Muscle of leg (tissue), 11 donors: Measurements from ENCODE around the gene ARL11. TPM values are rescaled to one million over a fixed set of nuclear protein-coding genes. Genes with fewer than 3 reads are reported as not detected.

Experiments
- DNase-seq: peaks from one replicate; pipeline ENCODE4 v3.0.0; 2013
- H3K27ac ChIP-seq: one replicate; pipeline ENCODE4 v1.5.1; 2013; ENCODE audit warnings: mild to moderate bottlenecking, low read length, control low read depth
- H3K27me3 ChIP-seq: one replicate; pipeline ENCODE4 v1.6.1; 2013; ENCODE audit warnings: low read length; ENCODE audit not compliant: control insufficient read depth, insufficient read depth
- H3K36me3 ChIP-seq: one replicate; pipeline ENCODE4 v1.6.1; 2013; ENCODE audit warnings: low read length; ENCODE audit not compliant: control insufficient read depth, insufficient read depth
- H3K4me1 ChIP-seq: one replicate; pipeline ENCODE4 v1.6.1; 2013; ENCODE audit warnings: low read length; ENCODE audit not compliant: control insufficient read depth, insufficient read depth
- H3K4me3 ChIP-seq: one replicate; pipeline ENCODE4 v1.5.1; 2013; ENCODE audit warnings: low read length, control low read depth
- H3K9me3 ChIP-seq: replicated peaks from 2 replicates; pipeline ENCODE4 v1.6.1; 2013; ENCODE audit warnings: low read depth, low read length; ENCODE audit not compliant: control insufficient read depth
- WGBS: methylation state at CpG from one replicate; pipeline ENCODE4 v1.1.5; 2013; ENCODE audit warnings: missing lambda C conversion rate; ENCODE audit not compliant: insufficient coverage; 5-methylcytosine and 5-hydroxymethylcytosine counted together
- polyA plus RNA-seq, 8 donors: library from polyadenylated mRNA; unstranded; fragments of 120-200 nt; gene quantifications; one replicate each; pipeline versions ENCODE4 v1.2.1 to v1.2.3, GENCODE V29; 2013; ENCODE audit warnings: inconsistent platforms in 1 of 8, low replicate concordance in 1 of 8; ENCODE audit not compliant: insufficient read length in 8 of 8, insufficient read depth in 1 of 8
- total RNA-seq: library from RNA; stranded (reverse); fragments of 120-200 nt; gene quantifications from one replicate; pipeline ENCODE4 v1.2.4, GENCODE V29; 2013

Gene ARL11
- total and polyA plus RNA-seq, 9 donors: 0.23 to 0.83 (median 0.40) TPM

DNA sequence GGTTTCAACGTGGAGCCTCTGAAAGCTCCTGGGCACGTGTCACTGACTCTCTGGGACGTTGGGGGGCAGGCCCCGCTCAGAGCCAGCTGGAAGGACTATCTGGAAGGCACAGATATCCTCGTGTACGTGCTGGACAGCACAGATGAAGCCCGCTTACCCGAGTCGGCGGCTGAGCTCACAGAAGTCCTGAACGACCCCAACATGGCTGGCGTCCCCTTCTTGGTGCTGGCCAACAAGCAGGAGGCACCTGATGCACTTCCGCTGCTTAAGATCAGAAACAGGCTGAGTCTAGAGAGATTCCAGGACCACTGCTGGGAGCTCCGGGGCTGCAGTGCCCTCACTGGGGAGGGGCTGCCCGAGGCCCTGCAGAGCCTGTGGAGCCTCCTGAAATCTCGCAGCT, 2.3 kb downstream of the ARL11 start:
- H3K9me3 ChIP-seq: no peaks in the 10 kb centered on the region
- H3K36me3 ChIP-seq: no peaks in the 10 kb centered on the region
- H3K4me1 ChIP-seq: peaks cover 3% of the 10 kb centered on the region
- DNase-seq: no peak
- H3K27me3 ChIP-seq: no peaks in the 10 kb centered on the region
- no peak overlapping the region for H3K27ac ChIP-seq
- WGBS: 88% methylated on average over 16 of the region's 16 CpGs
- no peak overlapping the region for H3K4me3 ChIP-seq

DNA sequence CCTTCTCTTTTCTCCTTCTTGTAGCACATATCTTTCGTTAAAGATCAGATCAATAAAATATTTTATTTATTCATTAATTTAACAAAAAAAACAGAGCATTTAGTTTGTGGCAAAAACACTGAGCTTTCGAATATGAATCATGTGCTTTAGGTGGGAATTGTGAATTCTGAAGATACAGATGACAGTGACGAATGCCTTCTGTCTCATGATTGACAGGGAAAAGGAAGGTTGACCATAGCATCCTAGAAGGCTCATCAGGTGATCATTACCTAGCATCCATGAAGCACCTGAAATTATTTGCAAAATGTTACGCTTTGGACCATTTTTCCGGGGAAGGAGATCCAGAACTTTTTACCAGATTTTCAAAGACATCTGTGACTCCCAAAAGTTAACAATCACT, 3.8 kb downstream of the ARL11 start:
- peaks cover 6% of the 10 kb centered on the region for H3K4me1 ChIP-seq
- no peak overlapping the region for H3K4me3 ChIP-seq
- no CpG with 5 or more reads among the region's 5 CpGs for WGBS
- H3K27ac ChIP-seq: no peak overlapping the region
- no peaks in the 10 kb centered on the region for H3K36me3 ChIP-seq
- no peaks in the 10 kb centered on the region for H3K27me3 ChIP-seq
- DNase-seq: no peak
- H3K9me3 ChIP-seq: no peaks in the 10 kb centered on the region

- H3K4me1 ChIP-seq: peaks cover 6% of the 10 kb centered on the region
- H3K27ac ChIP-seq: no peak overlapping the region
Observed at GRCh38 chr13:49633710-49634109, 5.4 kb downstream of the ARL11 start.

DNA sequence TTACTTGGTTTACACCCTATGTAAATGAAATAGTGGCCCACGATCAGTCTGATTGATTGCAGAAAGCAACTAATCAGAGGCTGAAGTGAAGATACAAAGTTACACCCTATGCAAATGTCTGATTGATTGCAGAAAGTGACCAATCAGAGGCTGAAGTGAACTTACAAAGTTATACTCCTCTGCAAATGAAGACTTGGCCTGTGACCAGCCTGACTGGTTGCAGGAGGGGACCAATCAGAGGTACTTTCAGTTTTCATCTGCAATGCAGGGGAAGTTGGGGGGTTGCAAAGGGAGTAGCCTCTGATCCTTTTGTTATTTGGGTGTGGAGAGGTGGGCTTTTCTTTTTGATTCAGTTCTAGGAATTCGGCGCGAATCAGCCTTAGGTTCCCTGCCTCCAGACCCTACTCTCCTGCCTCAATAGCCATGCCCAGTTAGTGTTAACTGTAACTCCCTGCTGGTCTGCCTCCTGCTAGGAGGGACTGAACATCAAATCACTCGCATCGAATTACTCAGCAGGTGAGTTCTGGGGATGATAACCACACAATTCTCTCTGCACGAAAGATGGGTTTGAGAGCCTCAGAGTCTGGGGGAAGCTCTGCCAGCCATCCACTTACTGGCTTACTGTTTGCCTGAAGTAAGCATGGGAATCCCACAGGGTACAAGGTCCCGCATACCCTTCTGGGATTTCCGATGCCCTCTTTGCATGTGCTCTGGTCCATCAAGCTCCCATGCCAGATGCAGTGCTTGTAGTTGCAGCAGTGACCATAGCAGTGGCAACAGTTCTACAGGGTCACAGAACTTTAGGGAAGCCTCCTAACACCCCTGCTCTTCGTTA, 7.5 kb downstream of the ARL11 start:
- peaks cover 6% of the 10 kb centered on the region for H3K4me1 ChIP-seq
- no peak overlapping the region for H3K27ac ChIP-seq
- WGBS: 53% methylated on average over 7 of the region's 10 CpGs

More at GRCh38 chr13:49633710-49634109, 5.4 kb downstream of the ARL11 start:
- H3K9me3 ChIP-seq: no peaks in the 10 kb centered on the region
- H3K4me3 ChIP-seq: no peak overlapping the region
- no peaks in the 10 kb centered on the region for H3K27me3 ChIP-seq
- WGBS: no CpG with 5 or more reads among the region's 4 CpGs
- no peaks in the 10 kb centered on the region for H3K36me3 ChIP-seq
- DNase-seq: no peak

GRCh38 chr13:49636705-49637104, 8.4 kb downstream of the ARL11 start:
- Histone ChIP-seq H3K9me3 (no peaks in the 10 kb centered on the region), H3K4me1 (peaks cover 6% of the 10 kb centered on the region), H3K27ac (no peak overlapping the region), H3K27me3 (no peaks in the 10 kb centered on the region), H3K36me3 (no peaks in the 10 kb centered on the region), H3K4me3 (no peak overlapping the region)
- 100% methylated on average over 2 of the region's 5 CpGs for WGBS
- no peak for DNase-seq

More for the DNA sequence above, 7.5 kb downstream of the ARL11 start:
- DNase-seq: peak; percentile 85
- no peaks in the 10 kb centered on the region for H3K27me3 ChIP-seq
- no peaks in the 10 kb centered on the region for H3K9me3 ChIP-seq
- H3K36me3 ChIP-seq: no peaks in the 10 kb centered on the region
- no peak overlapping the region for H3K4me3 ChIP-seq

DNA sequence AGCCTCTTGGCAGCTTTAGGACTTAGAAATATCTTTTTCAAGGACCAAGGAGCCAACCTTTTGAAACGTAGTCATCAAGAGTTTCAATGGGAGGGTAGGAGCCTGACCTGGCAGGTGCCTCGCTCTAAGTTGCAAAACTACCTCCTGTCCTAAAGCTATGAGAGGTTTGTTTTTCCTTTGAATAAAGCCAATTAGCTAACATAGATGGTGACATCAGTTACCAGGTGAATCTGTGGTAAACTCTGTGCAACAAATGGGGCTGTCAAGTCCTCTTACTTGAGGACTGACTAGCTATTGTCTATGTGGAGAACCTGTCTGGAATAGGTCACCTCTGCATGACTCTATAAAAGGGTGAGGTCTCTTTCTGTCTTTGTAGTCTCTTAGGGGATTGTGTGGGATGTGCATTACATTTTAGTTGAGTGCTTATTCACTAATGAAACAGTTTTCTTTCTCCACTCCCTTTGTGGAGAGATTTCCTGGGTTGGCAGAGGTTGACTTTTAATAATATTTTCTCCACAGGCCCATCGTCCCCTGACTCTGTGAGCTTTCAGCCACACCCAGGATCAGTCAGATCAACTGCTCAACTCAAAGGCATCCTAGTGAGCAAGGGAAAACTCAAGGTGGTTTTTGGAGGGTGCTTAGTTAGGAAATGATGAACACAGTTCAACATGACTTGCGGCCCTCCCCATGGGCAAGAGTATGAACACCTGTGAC, 9.9 kb downstream of the ARL11 start:
- no peaks in the 10 kb centered on the region for H3K9me3 ChIP-seq
- H3K4me3 ChIP-seq: no peak overlapping the region
- no peak for DNase-seq
- WGBS: 100% methylated on average over 1 of the region's 4 CpGs
- no peaks in the 10 kb centered on the region for H3K36me3 ChIP-seq
- no peak overlapping the region for H3K27ac ChIP-seq
- H3K4me1 ChIP-seq: peaks cover 6% of the 10 kb centered on the region
- no peaks in the 10 kb centered on the region for H3K27me3 ChIP-seq

GRCh38 chr13:49638744-49639072, 10.4 kb downstream of the ARL11 start:
- Histone ChIP-seq H3K27me3 (no peaks in the 10 kb centered on the region), H3K9me3 (no peaks in the 10 kb centered on the region), H3K4me3 (no peak overlapping the region), H3K36me3 (no peaks in the 10 kb centered on the region), H3K4me1 (peaks cover 6% of the 10 kb centered on the region), H3K27ac (no peak overlapping the region)
- no peak for DNase-seq
- 83% methylated on average over 2 of the region's 2 CpGs for WGBS

- Histone ChIP-seq H3K4me1 (no peaks in the 10 kb centered on the region), H3K27me3 (no peaks in the 10 kb centered on the region), H3K27ac (no peak overlapping the region), H3K36me3 (no peaks in the 10 kb centered on the region), H3K4me3 (no peak overlapping the region), H3K9me3 (no peaks in the 10 kb centered on the region)
- DNase-seq: peak; percentile 76
- no CpG with 5 or more reads among the region's 4 CpGs for WGBS
Observed at GRCh38 chr13:49641801-49642291, 13.5 kb downstream of the ARL11 start.

GRCh38 chr13:49643035-49643646, 14.8 kb downstream of the ARL11 start:
- H3K4me3 ChIP-seq: no peak overlapping the region
- H3K27me3 ChIP-seq: no peaks in the 10 kb centered on the region
- H3K36me3 ChIP-seq: no peaks in the 10 kb centered on the region
- peak; percentile 24 for DNase-seq
- WGBS: 88% methylated on average over 7 of the region's 12 CpGs
- no peak overlapping the region for H3K27ac ChIP-seq
- H3K4me1 ChIP-seq: no peaks in the 10 kb centered on the region
- H3K9me3 ChIP-seq: no peaks in the 10 kb centered on the region

- H3K27me3 ChIP-seq: no peaks in the 10 kb centered on the region
- H3K36me3 ChIP-seq: no peaks in the 10 kb centered on the region
- H3K4me3 ChIP-seq: no peak overlapping the region
- no peak for DNase-seq
- H3K9me3 ChIP-seq: no peaks in the 10 kb centered on the region
- 83% methylated on average over 11 of the region's 13 CpGs for WGBS
- no peak overlapping the region for H3K27ac ChIP-seq
- H3K4me1 ChIP-seq: peaks cover 7% of the 10 kb centered on the region
Observed at GRCh38 chr13:49645451-49645850, 17.1 kb downstream of the ARL11 start.
